K562 (cell line): ENCODE data around the gene ZSWIM4. TPM values are rescaled to one million over a fixed set of nuclear protein-coding genes. Genes with fewer than 3 reads are reported as not detected.

Experiments used
- BHLHE40 ChIP-seq: IDR thresholded peaks from 2 replicates; pipeline ENCODE4 v1.6.1; 2011; ENCODE audit warnings: low read length, improper control_type of control experiment
- CBFB ChIP-seq: sonication (generic); formaldehyde crosslinking; IDR thresholded peaks from 2 replicates; pipeline ENCODE4 v1.4.0; 2020; ENCODE audit warnings: mild to moderate bottlenecking, missing genetic modification reagents
- CHD1 ChIP-seq: fragments of 200-600 bp; sonication (generic); IDR thresholded peaks from one replicate; pipeline ENCODE4 v1.6.1; 2012; ENCODE audit warnings: mild to moderate bottlenecking, moderate library complexity, low read length, inconsistent platforms
- ERF ChIP-seq: fragments of 450-650 bp; formaldehyde crosslinking; IDR thresholded peaks from 2 replicates; pipeline ENCODE4 v1.4.0; 2020; ENCODE audit warnings: mild to moderate bottlenecking, mixed read lengths
- FOXK2 ChIP-seq, 2 experiments: fragments of 450-650 bp; IDR thresholded peaks in 1 of 2; conservative IDR thresholded peaks in 1 of 2; 2 replicates each; pipeline ENCODE4 v1.6.1; 2016; ENCODE audit warnings: low read depth in 2 of 2, mild to moderate bottlenecking in 1 of 2
- FOXP1 ChIP-seq: sonication (generic); formaldehyde crosslinking; IDR thresholded peaks from 2 replicates; pipeline ENCODE4 v1.8.0; 2022; ENCODE audit warnings: mild to moderate bottlenecking, missing genetic modification reagents
- KAT2B ChIP-seq: IDR thresholded peaks from one replicate; pipeline ENCODE4 v1.6.1; 2012; ENCODE audit warnings: low read depth, mild to moderate bottlenecking, control low read depth, inconsistent platforms, low read length, moderate library complexity
- MBD2 ChIP-seq: sonication (generic); IDR thresholded peaks from 2 replicates; pipeline ENCODE4 v1.6.1; 2016; ENCODE audit warnings: low read depth, borderline replicate concordance
- MEF2D ChIP-seq: conservative IDR thresholded peaks from 2 replicates; pipeline ENCODE4 v1.6.1; 2016; ENCODE audit warnings: low read depth, missing genetic modification characterization, missing compliant biosample characterization
- NRF1 ChIP-seq, 2 experiments: fragments of 450-650 bp; IDR thresholded peaks in 1 of 2; conservative IDR thresholded peaks in 1 of 2; 2 replicates each; pipeline ENCODE4 v1.6.1; 2014; ENCODE audit warnings: mild to moderate bottlenecking in 2 of 2
- SNIP1 ChIP-seq: fragments of 450-650 bp; IDR thresholded peaks from 2 replicates; pipeline ENCODE4 v1.7.1; 2017; ENCODE audit warnings: low read depth, mild to moderate bottlenecking
- SPI1 ChIP-seq: IDR thresholded peaks from 2 replicates; pipeline ENCODE4 v1.6.1; 2011; ENCODE audit warnings: low read depth, low read length, control low read depth, borderline replicate concordance
- STAT5A ChIP-seq: IDR thresholded peaks from 2 replicates; pipeline ENCODE4 v1.6.1; 2012; ENCODE audit warnings: low read length, inconsistent platforms, borderline replicate concordance
- YY1 ChIP-seq, 3 experiments: IDR thresholded peaks; 2 replicates each; pipeline ENCODE4 v1.6.1; 2011; ENCODE audit warnings: low read length in 2 of 3, mild to moderate bottlenecking in 2 of 3, moderate library complexity in 2 of 3, borderline replicate concordance in 1 of 3, control low read depth in 1 of 3, low read depth in 1 of 3; ENCODE audit not compliant: insufficient read depth in 3 of 3, insufficient replicate concordance in 2 of 3, control insufficient read depth in 1 of 3, insufficient read length in 1 of 3; ENCODE audit errors: extremely low read depth in 1 of 3
- ZNF282 ChIP-seq: sonication (generic); formaldehyde crosslinking; IDR thresholded peaks from 2 replicates; pipeline ENCODE4 v1.8.1; 2023; ENCODE audit warnings: missing genetic modification reagents
- ZNF584 ChIP-seq: fragments of 200-800 bp; sonication (Bioruptor generic); IDR thresholded peaks from 2 replicates; pipeline ENCODE4 v1.6.1; 2016; ENCODE audit warnings: low read depth, mild to moderate bottlenecking, missing genetic modification characterization, missing compliant biosample characterization
- polyA plus RNA-seq, 8 experiments: library from polyadenylated mRNA; depleted of rRNA in 4 of 8; stranded (reverse) in 5 of 8; unstranded in 3 of 8; fragments of >200 nt; fragmentation: Nextera tagmentation in 2 of 8; fragmentation: Illumina TruSeq in 1 of 8; extraction: Ambion mirVana in 2 of 8; extraction: Trizol in 1 of 8; gene quantifications; 2 replicates each; pipeline versions ENCODE4 v1.2.1 to v1.2.3, GENCODE V29; 2011 to 2014; ENCODE audit warnings: inconsistent platforms in 1 of 8, missing spikeins in 1 of 8
- total RNA-seq, 7 experiments: library from RNA; depleted of rRNA in 6 of 7; stranded (reverse); fragments of >200 nt in 6 of 7; fragmentation: Illumina TruSeq in 2 of 7; extraction: Trizol in 2 of 7; gene quantifications; 2 replicates each; pipeline versions ENCODE4 v1.2.1 to v1.2.3, GENCODE V29; 2011 to 2021; ENCODE audit warnings: low replicate concordance in 1 of 7
- TF ChIP-seq, protein P1 (sequence below): fragments of 450-650 bp; IDR thresholded peaks from 2 replicates; pipeline ENCODE4 v1.6.1; 2018; ENCODE audit not compliant: partially characterized antibody

Gene ZSWIM4
- total and polyA plus RNA-seq, 9 of the 15 experiments (the other 6 are each of a cell fraction or from before 2014, with no cell fraction given), result 0.25 to 3.7 (median 0.79) TPM; not detected in 2

DNA sequence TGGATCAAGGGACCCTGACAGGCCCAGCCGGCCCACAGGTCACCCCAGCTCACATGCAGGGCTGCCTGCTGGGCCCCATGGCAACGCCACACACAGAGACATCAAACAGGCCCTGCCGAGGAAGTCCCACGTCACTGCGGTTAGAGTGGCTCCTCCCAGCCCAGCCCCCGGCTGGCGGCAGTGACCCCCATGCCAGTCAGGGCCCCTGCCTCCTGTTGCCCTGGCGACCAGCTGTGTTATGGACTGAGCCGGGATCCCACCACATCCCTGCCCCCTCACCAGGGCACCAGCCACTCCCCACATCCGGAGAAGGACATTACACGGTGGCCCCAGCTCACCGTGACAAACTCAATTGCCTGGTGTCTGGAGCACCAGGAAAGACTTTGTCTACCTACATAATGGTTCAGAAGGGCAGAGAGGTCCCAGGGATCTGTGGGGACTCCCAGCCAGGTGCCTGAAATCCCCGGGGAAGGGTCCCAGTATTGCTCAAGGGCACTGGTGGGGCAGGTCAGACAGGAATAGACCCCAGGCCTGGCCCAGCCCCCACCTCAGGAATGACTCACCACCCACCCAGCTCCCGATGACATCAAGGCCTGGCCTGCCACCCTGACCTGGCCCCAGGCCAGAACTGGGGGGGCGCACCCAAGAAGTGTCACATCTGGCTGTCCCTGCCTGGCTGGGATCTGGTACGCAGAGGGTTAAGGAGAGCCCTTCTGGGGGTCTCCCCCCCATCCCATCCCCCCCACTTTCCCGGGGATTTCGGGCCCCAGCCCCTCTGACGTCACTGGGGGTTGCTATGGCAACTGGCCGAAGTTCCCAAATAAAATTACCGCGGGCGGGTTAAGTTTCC lies 51.5 kb downstream of the ZSWIM4 start (continued):
- TF ChIP-seq YY1 (IDR thresholded peaks at IDR 0.05; ENCODE audit: borderline replicate concordance in 1 of 3, control insufficient read depth in 1 of 3, extremely low read depth in 1 of 3, insufficient read depth in 3 of 3, insufficient read length in 1 of 3, insufficient replicate concordance in 2 of 3, low read depth in 1 of 3, low read length in 2 of 3) (peak in 1 of 3 experiments; percentile 37), ERF (CRISPR knock-in tag) (0 out of 2 replicates have a peak, but pooled peaks have one; percentile 32), SNIP1 (no peak), CBFB (peak; percentile 97), MBD2 (no peak; the same call in 1 of the 2 replicates), ZNF584 (peak; percentile 89), STAT5A (no peak), ZNF282 (CRISPR knock-in tag) (no peak), SPI1 (peak; percentile 54), FOXP1 (CRISPR knock-in tag) (0 out of 2 replicates have a peak, but pooled peaks have one; percentile 38), MEF2D (tag) (peak; percentile 34; the same call in 1 of the 2 replicates), BHLHE40 (peak; percentile 85), FOXK2 (conservative IDR thresholded peaks at IDR 0.05 in 1 of 2, IDR thresholded peaks at IDR 0.05 in 1 of 2; ENCODE audit: low read depth in 2 of 2) (no peak), CHD1 (no peak), NRF1 (conservative IDR thresholded peaks at IDR 0.05 in 1 of 2, IDR thresholded peaks at IDR 0.05 in 1 of 2) (0 out of 4 replicates have a peak, but pooled peaks of 1 of the 2 experiments have one; percentile 22), KAT2B (no peak)
- TF ChIP-seq, protein P1, sequence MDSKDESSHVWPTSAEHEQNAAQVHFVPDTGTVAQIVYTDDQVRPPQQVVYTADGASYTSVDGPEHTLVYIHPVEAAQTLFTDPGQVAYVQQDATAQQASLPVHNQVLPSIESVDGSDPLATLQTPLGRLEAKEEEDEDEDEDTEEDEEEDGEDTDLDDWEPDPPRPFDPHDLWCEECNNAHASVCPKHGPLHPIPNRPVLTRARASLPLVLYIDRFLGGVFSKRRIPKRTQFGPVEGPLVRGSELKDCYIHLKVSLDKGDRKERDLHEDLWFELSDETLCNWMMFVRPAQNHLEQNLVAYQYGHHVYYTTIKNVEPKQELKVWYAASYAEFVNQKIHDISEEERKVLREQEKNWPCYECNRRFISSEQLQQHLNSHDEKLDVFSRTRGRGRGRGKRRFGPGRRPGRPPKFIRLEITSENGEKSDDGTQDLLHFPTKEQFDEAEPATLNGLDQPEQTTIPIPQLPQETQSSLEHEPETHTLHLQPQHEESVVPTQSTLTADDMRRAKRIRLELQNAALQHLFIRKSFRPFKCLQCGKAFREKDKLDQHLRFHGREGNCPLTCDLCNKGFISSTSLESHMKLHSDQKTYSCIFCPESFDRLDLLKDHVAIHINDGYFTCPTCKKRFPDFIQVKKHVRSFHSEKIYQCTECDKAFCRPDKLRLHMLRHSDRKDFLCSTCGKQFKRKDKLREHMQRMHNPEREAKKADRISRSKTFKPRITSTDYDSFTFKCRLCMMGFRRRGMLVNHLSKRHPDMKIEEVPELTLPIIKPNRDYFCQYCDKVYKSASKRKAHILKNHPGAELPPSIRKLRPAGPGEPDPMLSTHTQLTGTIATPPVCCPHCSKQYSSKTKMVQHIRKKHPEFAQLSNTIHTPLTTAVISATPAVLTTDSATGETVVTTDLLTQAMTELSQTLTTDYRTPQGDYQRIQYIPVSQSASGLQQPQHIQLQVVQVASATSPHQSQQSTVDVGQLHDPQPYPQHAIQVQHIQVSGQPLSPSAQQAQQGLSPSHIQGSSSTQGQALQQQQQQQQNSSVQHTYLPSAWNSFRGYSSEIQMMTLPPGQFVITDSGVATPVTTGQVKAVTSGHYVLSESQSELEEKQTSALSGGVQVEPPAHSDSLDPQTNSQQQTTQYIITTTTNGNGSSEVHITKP, result no peak
